ENCODE results near the gene LDLRAD3.

LDLRAD3 gene

DNA sequence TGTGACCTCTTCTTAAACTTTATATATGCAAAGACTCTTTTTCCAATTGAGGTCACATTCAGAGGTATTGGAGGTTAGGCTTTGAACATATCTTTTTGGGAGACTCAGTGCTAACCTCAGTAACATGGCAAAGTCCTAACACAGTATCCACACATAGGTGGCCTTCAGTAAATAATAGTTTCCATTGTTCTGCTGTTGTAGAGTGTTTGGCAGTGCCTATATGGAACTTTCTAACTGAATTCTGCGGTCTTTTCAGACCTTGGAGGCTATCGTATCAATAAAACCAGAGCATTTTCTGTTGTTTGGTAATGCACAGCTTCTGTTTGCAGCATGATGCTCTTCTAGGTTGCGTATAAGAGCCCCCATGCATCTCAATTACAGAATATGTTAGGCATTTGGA is 47.0 kb downstream of the LDLRAD3 start:
- DNase-seq (ENCODE audit: extremely low read depth, low read depth): no peak
- TF ChIP-seq, protein P1, sequence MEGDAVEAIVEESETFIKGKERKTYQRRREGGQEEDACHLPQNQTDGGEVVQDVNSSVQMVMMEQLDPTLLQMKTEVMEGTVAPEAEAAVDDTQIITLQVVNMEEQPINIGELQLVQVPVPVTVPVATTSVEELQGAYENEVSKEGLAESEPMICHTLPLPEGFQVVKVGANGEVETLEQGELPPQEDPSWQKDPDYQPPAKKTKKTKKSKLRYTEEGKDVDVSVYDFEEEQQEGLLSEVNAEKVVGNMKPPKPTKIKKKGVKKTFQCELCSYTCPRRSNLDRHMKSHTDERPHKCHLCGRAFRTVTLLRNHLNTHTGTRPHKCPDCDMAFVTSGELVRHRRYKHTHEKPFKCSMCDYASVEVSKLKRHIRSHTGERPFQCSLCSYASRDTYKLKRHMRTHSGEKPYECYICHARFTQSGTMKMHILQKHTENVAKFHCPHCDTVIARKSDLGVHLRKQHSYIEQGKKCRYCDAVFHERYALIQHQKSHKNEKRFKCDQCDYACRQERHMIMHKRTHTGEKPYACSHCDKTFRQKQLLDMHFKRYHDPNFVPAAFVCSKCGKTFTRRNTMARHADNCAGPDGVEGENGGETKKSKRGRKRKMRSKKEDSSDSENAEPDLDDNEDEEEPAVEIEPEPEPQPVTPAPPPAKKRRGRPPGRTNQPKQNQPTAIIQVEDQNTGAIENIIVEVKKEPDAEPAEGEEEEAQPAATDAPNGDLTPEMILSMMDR (IDR thresholded peaks at IDR 0.05; ENCODE audit: low read depth, low read length): no peak

DNA sequence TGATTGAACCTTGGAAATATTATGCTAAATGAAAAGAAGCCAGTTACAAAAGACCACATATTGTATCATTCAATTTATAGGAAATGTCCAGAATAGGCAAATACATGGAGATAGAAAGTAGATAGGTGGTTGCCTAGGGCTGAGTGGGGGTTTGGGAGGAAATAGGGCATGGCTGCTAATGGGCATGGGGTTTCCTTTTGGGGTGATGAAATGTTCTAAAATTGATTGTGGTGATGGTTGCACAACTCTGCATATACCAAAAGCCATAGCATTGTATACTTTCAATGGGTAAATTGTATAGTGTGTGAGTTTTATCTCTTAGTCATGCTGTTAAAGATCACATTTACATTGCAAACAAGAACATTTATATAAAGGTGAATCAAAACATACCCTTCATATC is 48.7 kb downstream of the LDLRAD3 start:
- DNase-seq (ENCODE audit: extremely low read depth, low read depth): no peak

DNA sequence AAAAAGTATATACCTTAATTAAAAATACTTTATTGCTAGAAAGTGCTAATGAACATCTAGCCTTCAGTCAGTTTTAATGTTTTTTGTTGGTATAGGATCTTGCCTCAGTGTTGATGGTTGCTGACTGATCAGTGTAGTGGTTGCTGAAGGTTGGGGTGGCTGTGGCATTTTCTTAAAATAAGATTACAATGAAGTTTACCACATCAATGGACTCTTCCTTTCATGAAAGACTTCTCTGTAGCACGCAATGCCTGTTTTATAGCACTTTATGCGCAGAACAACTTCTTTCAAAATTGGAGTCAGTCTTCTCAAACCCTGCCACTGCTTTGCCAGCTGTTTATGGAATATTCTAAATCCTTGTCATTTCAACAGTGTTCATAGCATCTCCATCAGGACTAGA is 50.6 kb downstream of the LDLRAD3 start:
- no peak for DNase-seq (ENCODE audit: extremely low read depth, low read depth)

More for the DNA sequence above, 48.7 kb downstream of the LDLRAD3 start:
- TF ChIP-seq, protein P1 (IDR thresholded peaks at IDR 0.05; ENCODE audit: low read depth, low read length): no peak

DNA sequence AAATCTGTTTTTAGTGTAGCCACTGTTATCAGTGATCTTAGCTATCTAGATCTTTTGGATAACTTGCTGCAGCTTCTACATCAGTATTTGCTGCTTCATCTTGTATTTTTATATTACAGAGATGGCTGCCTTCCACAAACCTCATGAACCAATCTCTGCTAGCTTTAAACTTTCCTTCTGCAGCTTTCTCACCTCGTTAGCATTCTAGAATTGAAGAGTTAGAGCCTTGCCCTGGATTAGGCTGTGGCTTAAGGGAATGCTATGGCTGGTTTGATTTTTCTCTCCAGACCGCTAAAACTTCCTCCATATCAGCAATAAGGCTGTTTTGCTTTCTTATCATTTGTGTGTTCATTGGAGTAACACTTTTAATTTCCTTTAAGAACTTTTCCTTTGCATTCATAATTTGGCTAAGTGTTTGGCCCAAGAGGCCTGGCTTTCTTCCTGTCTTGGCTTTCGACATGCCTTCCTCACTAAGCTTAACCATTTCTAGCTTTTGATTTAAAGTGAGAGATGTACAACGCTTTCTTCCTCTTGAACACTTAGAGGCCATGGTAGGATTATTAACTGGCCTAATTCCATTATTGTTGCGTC is 51.9 kb downstream of the LDLRAD3 start:
- TF ChIP-seq, protein P1 (IDR thresholded peaks at IDR 0.05; ENCODE audit: low read depth, low read length): no peak
- DNase-seq (ENCODE audit: extremely low read depth, low read depth): no peak

More for the DNA sequence above, 50.6 kb downstream of the LDLRAD3 start:
- TF ChIP-seq, protein P1 (IDR thresholded peaks at IDR 0.05; ENCODE audit: low read depth, low read length): no peak

DNA sequence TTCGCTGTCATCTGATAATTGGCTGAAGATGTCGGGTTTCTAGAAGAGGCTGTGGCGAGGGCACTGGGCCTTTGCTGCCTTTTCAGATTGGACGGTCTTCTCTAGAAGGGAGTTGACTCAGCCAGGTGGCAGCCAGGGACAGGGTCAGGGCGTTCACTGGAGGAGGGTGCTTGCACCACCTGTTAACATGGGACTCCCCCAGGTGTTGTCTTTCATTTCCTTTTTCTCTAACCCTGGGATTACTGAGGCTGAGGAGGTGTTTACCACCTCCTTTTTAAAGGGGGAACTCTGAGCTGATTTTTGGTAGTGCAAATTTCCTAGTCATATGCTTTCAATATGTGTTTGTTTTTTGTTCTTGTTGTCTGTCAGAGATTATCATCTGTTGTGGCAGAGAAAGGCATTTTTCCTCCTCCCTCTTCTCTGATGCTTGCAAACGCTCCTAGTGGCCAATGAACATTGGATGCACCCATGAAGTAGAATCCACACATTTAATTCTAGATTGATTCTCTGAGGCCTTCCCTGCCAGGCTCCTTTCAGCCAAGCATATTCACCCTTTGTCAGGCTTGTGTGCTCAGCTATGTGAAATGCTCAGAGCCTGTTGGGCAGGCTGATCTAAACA is 54.1 kb downstream of the LDLRAD3 start:
- TF ChIP-seq, protein P1 (IDR thresholded peaks at IDR 0.05; ENCODE audit: low read depth, low read length): no peak
- no peak for DNase-seq (ENCODE audit: extremely low read depth, low read depth)

DNA sequence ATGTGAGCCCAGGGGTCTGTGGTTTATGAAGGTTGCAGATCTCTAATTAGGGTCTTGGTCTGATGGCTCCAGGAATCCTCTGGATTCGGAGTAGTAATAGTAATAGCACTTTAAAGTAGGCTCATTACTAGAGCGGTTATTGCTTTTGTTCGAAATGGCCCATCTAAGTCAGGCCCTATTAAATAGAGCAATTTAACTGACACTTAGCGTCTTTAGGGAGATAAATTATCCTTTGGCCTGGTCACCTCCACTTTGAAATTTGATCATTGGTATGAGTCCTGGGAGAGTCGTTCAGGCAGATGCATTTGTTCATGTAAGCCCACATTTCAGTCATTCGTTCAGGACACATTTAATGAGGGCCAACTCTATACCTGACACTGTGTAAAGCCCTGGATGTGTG is 54.8 kb downstream of the LDLRAD3 start:
- TF ChIP-seq, protein P1 (IDR thresholded peaks at IDR 0.05; ENCODE audit: low read depth, low read length): no peak
- no peak for DNase-seq (ENCODE audit: extremely low read depth, low read depth)

DNA sequence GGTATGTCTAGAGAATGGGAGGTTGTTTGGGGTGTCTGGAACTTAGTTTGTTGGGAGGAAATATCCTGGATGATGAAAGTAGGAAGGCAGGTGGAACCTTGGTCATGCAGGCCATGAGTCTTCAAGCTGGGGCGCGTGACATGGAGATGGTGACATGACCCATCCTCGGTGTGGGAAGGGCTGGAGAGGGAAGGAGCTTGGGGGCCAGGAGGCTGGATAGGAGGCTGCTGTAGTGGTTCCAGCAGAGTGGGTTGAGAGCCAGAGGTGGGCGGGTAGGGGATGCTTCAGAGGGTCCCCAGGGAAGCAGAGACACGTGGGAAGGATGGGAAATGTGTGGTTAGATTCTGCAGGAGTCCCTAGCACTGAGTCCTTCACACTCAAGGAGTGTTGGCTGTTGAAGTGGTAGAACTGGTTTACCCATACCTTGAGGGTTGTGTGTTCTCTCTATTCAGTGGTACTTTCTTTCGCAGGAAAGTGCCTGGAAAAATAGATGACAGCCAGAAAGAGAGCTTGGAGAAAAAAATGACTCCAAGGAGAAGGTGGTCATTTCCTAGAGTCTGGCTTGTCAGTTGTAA is 56.8 kb downstream of the LDLRAD3 start:
- TF ChIP-seq, protein P1 (IDR thresholded peaks at IDR 0.05; ENCODE audit: low read depth, low read length): no peak
- no peak for DNase-seq (ENCODE audit: extremely low read depth, low read depth)
